ENCODE measurements around the gene TMC1. TPM values are rescaled to one million over a fixed set of nuclear protein-coding genes. Genes with fewer than 3 reads are reported as not detected.

TMC1 gene
- total and polyA plus RNA-seq, 11 donors: 0.07 to 0.75 (median 0.33) TPM; not detected in 5

GRCh38 chr9:72667181-72667580, 145.8 kb downstream of the TMC1 start:
- no peaks in the 10 kb centered on the region for H3K36me3 ChIP-seq
- peaks cover 0 to 3% (median 0%) of the 10 kb centered on the region in 9 donors for H3K27me3 ChIP-seq
- no peaks in the 10 kb centered on the region for H3K4me1 ChIP-seq
- ATAC-seq (no peak), DNase-seq (no peak)
- TF ChIP-seq POLR2A (IDR thresholded peaks at IDR 0.05): no peak
- TF ChIP-seq, protein P1, sequence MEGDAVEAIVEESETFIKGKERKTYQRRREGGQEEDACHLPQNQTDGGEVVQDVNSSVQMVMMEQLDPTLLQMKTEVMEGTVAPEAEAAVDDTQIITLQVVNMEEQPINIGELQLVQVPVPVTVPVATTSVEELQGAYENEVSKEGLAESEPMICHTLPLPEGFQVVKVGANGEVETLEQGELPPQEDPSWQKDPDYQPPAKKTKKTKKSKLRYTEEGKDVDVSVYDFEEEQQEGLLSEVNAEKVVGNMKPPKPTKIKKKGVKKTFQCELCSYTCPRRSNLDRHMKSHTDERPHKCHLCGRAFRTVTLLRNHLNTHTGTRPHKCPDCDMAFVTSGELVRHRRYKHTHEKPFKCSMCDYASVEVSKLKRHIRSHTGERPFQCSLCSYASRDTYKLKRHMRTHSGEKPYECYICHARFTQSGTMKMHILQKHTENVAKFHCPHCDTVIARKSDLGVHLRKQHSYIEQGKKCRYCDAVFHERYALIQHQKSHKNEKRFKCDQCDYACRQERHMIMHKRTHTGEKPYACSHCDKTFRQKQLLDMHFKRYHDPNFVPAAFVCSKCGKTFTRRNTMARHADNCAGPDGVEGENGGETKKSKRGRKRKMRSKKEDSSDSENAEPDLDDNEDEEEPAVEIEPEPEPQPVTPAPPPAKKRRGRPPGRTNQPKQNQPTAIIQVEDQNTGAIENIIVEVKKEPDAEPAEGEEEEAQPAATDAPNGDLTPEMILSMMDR (IDR thresholded peaks at IDR 0.05): no peak
- peaks cover 0 to 4% (median 0%) of the 10 kb centered on the region in 12 donors for H3K9me3 ChIP-seq
- H3K4me3 ChIP-seq: no peak overlapping the region
- intact Hi-C loops (cut with DNase I): loop anchor here in 1 of 10 donors (10.0 kb wide), 1 partner anchor 62 kb away; no protein-coding TSS in a partner anchor
- 64 to 86% (median 75%) methylated on average over 2 of the region's 2 CpGs for WGBS, 4 donors
- H3K27ac ChIP-seq: no peak overlapping the region

DNA sequence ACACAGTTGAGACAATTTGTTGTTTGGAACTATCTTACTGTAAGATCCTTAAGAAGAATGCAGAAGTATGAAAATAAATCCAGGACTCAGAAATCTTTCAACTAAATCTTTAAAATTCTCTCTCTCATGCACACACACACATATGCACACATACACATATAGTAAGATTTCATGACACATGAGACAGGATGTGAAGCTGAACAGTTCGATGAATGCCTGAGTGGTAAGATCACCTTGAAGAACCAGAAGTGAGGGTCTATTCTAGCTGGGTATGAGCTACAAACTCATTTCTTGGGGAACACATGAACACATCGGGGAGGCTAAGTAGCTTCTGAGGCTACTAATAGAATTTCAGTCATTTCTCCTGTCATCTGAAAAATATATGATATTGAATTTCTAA, 153.6 kb downstream of the TMC1 start:
- Histone ChIP-seq H3K4me3 (no peak overlapping the region), H3K9me3 (peaks cover 0 to 2% (median 0%) of the 10 kb centered on the region in 12 donors), H3K4me1 (no peaks in the 10 kb centered on the region), H3K27me3 (no peaks in the 10 kb centered on the region), H3K36me3 (no peaks in the 10 kb centered on the region), H3K27ac (no peak overlapping the region)
- ATAC-seq: no peak
- no peak for TF ChIP-seq POLR2A (IDR thresholded peaks at IDR 0.05)
- TF ChIP-seq, protein P1 (IDR thresholded peaks at IDR 0.05): no peak
- 89 to 94% (median 90%) methylated on average over 2 of the region's 2 CpGs for WGBS, 4 donors
- no peak for DNase-seq
- intact Hi-C loops (cut with DNase I): no loop called here

GRCh38 chr9:72675586-72675985, 154.2 kb downstream of the TMC1 start:
- no peak for TF ChIP-seq POLR2A (IDR thresholded peaks at IDR 0.05)
- TF ChIP-seq, protein P1 (IDR thresholded peaks at IDR 0.05): no peak
- H3K27ac ChIP-seq: no peak overlapping the region
- DNase-seq (no peak), ATAC-seq (no peak)
- no peaks in the 10 kb centered on the region for H3K27me3 ChIP-seq
- intact Hi-C loops (cut with DNase I): no loop called here
- no peak overlapping the region for H3K4me3 ChIP-seq
- H3K4me1 ChIP-seq: no peaks in the 10 kb centered on the region
- 34 to 59% (median 50%) methylated on average over 1 of the region's 1 CpG for WGBS, 4 donors
- no peaks in the 10 kb centered on the region for H3K36me3 ChIP-seq
- H3K9me3 ChIP-seq: peaks cover 0 to 2% (median 0%) of the 10 kb centered on the region in 12 donors

GRCh38 chr9:72680593-72681282, 159.3 kb downstream of the TMC1 start:
- no peaks in the 10 kb centered on the region for H3K9me3 ChIP-seq
- 29 to 41% (median 33%) methylated on average over 2 of the region's 2 CpGs for WGBS, 4 donors
- H3K27me3 ChIP-seq: no peaks in the 10 kb centered on the region
- no peak overlapping the region for H3K27ac ChIP-seq
- H3K4me1 ChIP-seq: no peaks in the 10 kb centered on the region
- no peak for TF ChIP-seq POLR2A (IDR thresholded peaks at IDR 0.05)
- TF ChIP-seq, protein P1 (IDR thresholded peaks at IDR 0.05): no peak
- intact Hi-C loops (cut with DNase I): no loop called here
- no peak overlapping the region for H3K4me3 ChIP-seq
- no peaks in the 10 kb centered on the region for H3K36me3 ChIP-seq
- no peak for DNase-seq
- no peak for ATAC-seq
